Measurements from ENCODE around the gene ARL17B. TPM values are rescaled to one million over a fixed set of nuclear protein-coding genes. Genes with fewer than 3 reads are reported as not detected.

Gene ARL17B
- total and polyA plus RNA-seq, 2 donors (not counting 3 experiments of a cell fraction or from before 2014, with no cell fraction given), result 6.4 to 12.2 TPM

DNA sequence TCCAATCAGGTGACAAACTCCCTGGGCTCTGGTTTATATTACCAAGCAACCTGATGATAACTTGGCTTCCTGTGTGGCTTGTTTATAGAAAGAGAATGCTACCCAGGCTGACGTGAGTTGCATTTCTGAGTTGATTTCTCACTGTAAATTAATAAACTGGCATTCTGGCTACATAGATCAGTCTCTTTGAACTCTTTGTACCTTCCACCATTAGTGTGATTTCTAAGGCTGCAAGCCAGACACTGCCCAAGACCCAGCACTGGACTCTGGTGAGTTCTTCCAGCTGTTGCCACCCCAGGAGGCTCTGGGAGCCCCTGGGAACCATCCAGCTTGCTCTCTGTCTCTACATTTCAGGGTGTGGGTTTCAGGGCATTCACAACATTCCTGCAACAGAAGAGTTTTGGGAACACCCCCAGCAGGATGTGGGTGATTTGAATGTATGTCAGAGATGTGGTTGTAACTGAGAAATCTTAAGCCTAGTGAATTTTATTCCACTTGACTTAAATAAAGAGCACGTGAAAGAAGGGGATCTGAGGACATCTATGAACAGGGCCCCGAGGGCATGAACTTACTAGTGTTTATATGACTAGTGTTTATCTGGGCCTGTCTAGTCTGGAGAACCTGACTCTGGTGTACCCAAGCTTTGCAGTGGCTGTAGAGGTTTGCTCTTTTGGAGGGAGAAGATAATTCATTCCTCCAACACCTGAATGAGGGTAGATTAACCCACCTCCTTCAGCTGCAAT lies 96.9 kb downstream of the ARL17B start:
- Histone ChIP-seq H2AFZ (ENCODE audit: low read depth, low read length) (no peak overlapping the region), H3K27me3 (ENCODE audit: control insufficient read depth in 2 of 2, insufficient read depth in 2 of 2, low read length in 2 of 2) (peaks cover 0 to 4% of the 10 kb centered on the region in 2 experiments), H3K36me3 (ENCODE audit: control insufficient read depth in 2 of 2, extremely low read depth in 1 of 2, insufficient read depth in 2 of 2, low read length in 2 of 2) (no peaks in the 10 kb centered on the region), H3K27ac (ENCODE audit: insufficient read depth, low read depth, low read length) (no peak overlapping the region), H3K4me2 (ENCODE audit: insufficient read depth, low read length) (no peak overlapping the region), H3K9me3 (replicated peaks; ENCODE audit: control insufficient read depth, insufficient read depth, low read length) (no peaks in the 10 kb centered on the region), H4K20me1 (replicated peaks; ENCODE audit: control insufficient read depth, extremely low read depth, insufficient read depth, low read length) (no peaks in the 10 kb centered on the region), H3K79me2 (ENCODE audit: control insufficient read depth, insufficient read depth, low read length) (no peaks in the 10 kb centered on the region), H3K9ac (replicated peaks; ENCODE audit: extremely low read depth, insufficient read depth, low read length) (no peak overlapping the region), H3K4me3 (replicated peaks in 1 of 3; ENCODE audit: insufficient read depth in 1 of 3, low read depth in 1 of 3, low read length in 3 of 3) (no peak overlapping the region), H3K9me1 (replicated peaks; ENCODE audit: control insufficient read depth, extremely low read depth, insufficient read depth, low read length) (no peaks in the 10 kb centered on the region), H3K4me1 (ENCODE audit: control insufficient read depth, extremely low read depth, insufficient read depth, low read length) (peaks cover 16% of the 10 kb centered on the region)
- POLR2A ChIA-PET, result no interaction called here
- dilution Hi-C loops (cut with MboI; ENCODE audit: extremely low pct_ligation_motif_present, low sequenced_read_pairs), result no loop called here
- DNase-seq (ENCODE audit: low read depth, low spot score), result no peak
- intact Hi-C loops (cut with micrococcal nuclease), result no loop called here
- TF ChIP-seq GATA2 (IDR thresholded peaks at IDR 0.05; ENCODE audit: insufficient read depth, insufficient read length, low read depth, low read length), result no peak
- no peak for TF ChIP-seq POLR2A (IDR thresholded peaks at IDR 0.05; ENCODE audit: low read depth, low read length)
- no peak for TF ChIP-seq POLR2AphosphoS5 (IDR thresholded peaks at IDR 0.05; ENCODE audit: insufficient read depth, low read depth, low read length)
- TF ChIP-seq, protein P1, sequence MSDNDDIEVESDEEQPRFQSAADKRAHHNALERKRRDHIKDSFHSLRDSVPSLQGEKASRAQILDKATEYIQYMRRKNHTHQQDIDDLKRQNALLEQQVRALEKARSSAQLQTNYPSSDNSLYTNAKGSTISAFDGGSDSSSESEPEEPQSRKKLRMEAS (IDR thresholded peaks at IDR 0.05; ENCODE audit: insufficient read depth, insufficient read length), result no peak
- no peak for TF ChIP-seq EZH2 (IDR thresholded peaks at IDR 0.05; ENCODE audit: borderline replicate concordance, low read depth, low read length, severe bottlenecking)
- TF ChIP-seq FOS (IDR thresholded peaks at IDR 0.05; ENCODE audit: borderline replicate concordance, insufficient read depth, low read length), result no peak
- TF ChIP-seq, protein P2, sequence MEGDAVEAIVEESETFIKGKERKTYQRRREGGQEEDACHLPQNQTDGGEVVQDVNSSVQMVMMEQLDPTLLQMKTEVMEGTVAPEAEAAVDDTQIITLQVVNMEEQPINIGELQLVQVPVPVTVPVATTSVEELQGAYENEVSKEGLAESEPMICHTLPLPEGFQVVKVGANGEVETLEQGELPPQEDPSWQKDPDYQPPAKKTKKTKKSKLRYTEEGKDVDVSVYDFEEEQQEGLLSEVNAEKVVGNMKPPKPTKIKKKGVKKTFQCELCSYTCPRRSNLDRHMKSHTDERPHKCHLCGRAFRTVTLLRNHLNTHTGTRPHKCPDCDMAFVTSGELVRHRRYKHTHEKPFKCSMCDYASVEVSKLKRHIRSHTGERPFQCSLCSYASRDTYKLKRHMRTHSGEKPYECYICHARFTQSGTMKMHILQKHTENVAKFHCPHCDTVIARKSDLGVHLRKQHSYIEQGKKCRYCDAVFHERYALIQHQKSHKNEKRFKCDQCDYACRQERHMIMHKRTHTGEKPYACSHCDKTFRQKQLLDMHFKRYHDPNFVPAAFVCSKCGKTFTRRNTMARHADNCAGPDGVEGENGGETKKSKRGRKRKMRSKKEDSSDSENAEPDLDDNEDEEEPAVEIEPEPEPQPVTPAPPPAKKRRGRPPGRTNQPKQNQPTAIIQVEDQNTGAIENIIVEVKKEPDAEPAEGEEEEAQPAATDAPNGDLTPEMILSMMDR (IDR thresholded peaks at IDR 0.05; ENCODE audit: extremely low read depth in 1 of 2, insufficient read depth in 1 of 2, low read depth in 1 of 2, low read length in 2 of 2), result no peak
- no peak for TF ChIP-seq JUN (IDR thresholded peaks at IDR 0.05; ENCODE audit: borderline replicate concordance, insufficient read depth, insufficient read length, low read depth)
- no peak for TF ChIP-seq MYC (IDR thresholded peaks at IDR 0.05; ENCODE audit: low read depth, low read length)
- FAIRE-seq, result no peak
- BruUV-seq (replicated peaks), result no TSS peak
- CTCF ChIA-PET, result interaction anchor here (1.5 kb wide), 1 partner anchor 72 kb away, joined by 3 read pairs; no protein-coding TSS in a partner anchor
